Anterior cingulate cortex (tissue), 58 donors: ENCODE data around the gene ST3GAL4.
"Not testable (repeated sequence)": the region's sequence is repeated elsewhere in the genome, so short reads cannot be mapped to it uniquely, and the experiment has no call there.

Experiments used
- DNase-seq, 58 donors: peaks; one replicate each; lab custom pipeline; 2025; lab: John Stamatoyannopoulos, UW

ST3GAL4 gene

DNA sequence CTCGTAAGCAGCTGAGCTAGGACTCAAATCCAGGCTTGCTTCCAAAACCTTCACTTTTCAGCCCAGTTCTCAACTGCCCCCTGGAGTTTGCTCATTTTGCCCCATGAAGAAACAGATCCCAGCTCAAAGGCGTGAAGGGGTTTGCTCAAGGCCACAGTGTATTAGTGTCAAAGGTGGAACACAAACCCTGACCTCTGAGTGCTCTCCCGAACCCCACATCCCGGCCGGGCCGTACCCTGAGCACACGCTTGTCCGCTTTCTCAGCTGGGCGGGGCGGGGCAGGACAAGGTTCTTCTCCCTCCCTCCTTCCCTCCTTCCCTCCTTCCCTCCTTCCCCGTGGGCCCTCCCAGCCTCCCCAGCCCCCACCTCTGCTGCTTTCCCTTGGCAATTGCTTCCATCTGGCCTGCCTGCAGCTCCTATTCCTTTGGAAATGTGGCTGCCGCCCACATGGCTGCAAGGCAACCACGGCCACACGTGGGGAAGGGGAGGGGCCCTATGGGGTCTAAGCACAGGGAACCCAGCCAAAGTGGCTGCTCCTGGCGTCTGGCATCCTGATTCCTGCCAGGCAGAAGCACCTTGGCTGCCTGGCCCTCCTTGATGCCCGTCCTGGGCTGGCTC lies 4.1 kb downstream of the ST3GAL4 start:
- peak in 54 of 58 donors; percentile 25 to 88 (median 68) for DNase-seq

DNA sequence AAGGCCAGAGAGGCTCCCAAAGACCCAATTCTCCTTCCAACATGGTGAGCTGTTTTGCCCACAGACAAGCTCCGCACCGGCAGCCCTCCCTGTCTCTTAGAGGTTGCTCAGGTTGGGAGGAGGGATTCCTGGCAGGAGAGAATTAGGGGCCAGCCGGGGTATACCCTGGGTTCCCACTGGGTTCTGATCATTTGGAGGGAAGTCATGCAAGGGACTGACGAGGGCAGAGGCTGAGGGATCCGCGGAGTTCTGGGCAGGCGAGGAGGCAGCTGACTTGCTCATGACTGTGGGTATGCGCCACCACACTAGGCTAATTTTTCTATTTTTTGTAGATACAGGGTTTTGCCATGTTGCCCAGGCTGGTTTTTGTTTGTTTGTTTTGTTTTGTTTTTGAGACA lies 4.6 kb downstream of the ST3GAL4 start:
- peak in 8 of 58 donors; percentile 40 to 77 (median 57) for DNase-seq

DNA sequence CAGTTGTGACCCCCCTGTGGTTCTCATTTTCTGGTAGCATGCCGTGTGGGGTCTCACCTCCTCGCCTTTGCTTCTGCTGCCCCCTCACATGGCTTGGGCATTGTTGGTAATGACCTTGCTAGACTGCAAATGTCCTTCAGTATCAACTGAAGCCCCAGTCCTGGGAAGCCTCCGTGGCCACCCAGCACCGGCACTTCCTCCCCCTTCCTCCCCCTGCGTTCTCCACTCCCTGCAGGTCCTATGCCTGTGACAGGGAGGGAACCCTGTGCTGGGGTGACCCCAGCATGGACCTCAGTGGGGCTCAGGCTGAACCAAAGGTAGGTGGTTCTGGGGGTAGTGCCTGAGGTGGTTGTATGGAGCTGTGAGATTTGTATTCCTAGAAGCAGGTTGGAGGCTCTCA lies 5.9 kb downstream of the ST3GAL4 start:
- no peak for DNase-seq

DNA sequence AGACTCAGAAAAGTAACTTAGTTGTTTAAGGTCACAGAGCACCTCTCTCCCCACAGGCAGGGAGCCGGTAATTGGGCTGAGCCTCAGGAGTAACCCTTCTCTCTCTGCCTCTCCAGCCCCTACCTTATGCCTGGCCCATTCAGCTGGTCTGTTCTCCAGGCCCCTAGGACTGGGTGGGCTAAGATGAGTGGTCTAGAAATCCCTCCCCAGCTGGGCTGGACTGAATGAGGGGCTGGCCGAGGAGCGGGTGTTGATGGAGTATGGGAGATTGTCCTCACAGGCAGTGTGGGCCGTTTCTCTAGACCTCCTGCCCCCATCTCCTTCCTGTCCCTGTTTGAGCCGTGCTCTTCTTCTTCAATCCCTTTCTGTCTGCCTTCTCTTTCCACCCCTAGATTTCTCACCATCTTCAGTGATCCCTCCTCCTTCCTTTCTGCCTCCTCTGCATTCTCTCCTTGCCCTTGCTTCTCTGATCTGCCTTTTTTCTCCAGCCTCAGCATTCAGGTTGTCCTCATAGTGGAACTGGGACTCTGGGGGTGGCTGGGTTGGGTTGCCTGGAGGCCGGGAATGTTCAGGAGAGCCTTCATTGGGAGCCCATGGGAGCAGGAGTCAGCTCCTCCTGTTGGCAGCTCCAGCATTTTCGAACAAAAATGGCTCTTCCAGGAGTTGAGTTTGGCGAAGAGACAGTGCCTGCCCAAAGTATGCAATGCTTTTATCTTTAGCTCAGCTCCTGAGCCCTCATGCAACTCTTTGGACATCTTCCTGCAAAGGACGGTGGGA lies 7.6 kb downstream of the ST3GAL4 start:
- no peak for DNase-seq

DNA sequence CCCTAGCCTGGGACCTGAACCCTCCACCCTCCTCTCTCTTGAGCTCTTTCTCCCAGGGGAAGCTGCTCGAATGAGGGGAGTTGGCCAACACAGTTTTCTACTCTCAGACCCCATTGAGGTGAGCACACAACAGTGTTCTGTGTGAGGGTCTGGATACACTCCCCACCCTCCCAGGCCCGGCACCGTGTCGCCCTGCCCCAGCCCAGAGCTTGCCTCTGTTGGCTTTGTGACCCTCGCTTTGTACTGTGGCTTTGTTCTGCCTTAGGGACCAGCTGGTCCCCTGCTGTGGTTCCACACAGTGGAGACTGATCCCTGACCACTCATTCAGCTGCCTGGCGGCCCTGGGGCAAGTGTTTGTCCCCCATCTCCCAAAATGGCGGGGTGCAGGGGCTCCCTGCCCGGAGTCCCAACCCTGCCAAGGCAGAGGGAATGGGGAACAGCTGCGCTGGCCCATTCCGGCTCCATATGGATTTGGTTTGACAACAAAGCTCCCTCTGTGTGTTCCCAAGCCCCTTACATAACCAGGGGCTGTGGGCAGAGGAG lies 8.3 kb downstream of the ST3GAL4 start:
- DNase-seq = peak in 51 of 58 donors; percentile 20 to 86 (median 64)

DNA sequence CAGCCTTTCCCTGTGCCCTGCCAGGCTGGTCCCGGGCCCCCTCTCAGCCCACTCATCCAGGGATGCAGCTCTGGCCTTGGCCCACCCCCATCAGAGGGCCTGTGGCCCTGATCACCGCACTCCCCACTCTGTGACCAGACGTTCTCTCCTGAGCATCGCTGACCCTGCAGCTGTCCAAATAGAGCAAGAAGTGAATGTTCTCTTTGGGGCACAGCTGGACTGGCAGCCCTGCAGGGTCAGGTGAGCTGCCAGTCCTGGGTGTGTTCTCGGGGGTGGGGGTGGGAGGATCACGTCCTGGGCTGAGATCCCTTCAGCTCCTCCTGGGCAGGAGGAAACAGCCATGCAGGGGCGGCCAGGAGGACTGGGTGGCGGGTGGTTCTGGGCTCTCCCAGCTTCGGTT lies 9.2 kb downstream of the ST3GAL4 start:
- not testable (repeated sequence) for DNase-seq

DNA sequence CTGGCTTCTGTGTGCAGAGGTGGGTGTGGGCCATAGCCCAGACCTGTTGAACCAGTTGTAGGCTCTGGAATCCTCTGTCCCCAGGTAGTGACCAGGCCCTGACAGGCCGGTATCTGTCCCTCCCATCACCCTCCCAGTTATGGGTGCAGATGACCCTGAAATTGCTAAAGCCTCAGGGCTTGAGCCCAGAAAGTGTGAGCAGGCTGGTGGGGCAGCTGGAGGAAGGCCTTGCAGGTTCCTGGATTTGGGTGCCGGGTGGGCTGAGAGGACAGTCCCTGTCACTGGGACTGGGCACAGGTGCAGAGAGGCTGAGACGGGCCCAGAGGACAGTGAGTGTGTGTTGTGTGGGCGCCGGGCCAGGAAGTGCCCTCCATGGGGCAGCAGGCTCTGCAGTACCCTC lies 10.0 kb downstream of the ST3GAL4 start:
- DNase-seq = not testable (repeated sequence)

DNA sequence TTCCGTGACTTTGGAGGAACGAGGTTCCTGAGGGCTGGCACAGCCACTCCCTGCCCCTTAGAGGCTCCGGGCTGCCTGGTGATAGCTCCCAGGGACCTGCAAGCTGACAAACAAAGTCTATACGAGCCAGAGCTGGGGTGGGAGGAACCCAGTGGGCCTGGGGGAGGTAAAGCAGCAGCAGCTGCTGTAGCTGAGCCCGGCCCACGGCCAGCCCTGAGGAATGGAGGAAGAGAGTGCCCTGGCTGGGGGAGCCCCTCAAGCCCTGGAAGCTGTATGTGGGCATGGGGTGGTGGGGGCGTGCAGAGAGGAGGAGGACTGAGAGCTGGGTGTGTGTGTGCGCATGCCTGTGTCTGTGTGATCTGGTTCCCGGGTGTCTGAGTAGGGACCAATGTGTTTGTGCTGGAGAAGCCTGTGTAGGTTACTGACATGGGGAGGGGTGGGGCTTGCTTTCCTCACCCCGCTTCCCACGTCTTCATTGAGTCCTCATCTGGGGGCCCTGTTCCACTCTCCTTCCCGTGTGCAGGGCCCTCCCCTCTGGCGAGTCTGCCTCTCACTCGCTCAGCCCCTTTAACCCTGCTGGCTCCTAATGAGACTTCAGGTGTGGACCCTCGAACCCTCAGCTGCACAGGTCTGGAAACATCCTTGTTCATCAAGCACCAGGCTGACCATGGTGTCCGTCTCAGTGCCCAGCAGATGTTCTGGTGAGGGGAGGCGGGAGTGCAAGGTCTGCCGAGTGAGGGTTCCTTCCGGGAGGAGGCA lies 10.8 kb downstream of the ST3GAL4 start:
- DNase-seq = peak in 7 of 58 donors; percentile 11 to 42 (median 26)

DNA sequence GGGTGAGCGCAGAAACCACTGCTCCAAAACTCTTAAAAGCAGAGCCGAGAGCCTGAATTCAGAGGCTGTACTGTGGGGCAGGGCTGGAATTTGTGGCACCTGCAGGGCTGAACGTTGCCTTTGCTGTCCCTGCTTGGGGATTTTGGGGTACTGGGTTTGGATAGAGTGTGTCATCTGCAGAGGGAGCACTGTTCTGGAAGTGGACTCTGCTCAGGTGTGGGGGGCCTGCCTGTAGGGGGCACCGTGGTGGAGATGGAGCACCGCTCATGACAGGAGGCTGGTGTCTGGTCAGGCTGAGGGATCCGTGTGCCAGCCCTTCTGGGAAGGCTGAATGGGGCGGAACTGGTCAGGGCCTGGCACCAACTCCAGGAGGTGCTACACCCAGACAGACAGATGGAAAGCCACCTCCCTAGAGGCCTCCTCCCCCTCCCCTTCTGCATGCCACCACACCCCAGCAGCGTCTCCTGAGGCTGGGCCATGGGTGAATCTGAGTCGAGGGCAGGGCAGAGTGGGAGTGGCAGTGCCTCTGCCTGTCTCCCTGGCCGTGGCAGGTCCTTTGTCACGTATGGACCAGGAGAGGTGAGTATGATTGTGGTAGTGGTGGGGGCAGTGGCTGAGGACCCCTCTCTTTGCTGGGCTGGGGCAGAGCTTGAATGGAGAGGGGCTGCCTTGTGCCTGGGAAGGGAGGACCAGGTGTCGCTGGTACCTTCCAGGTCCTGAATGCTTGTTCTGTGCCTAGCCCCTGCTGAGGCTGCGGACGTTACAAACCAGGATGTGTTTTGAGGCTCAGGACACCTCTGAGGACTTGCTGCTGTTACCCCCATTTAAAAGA lies 11.6 kb downstream of the ST3GAL4 start:
- peak in 4 of 58 donors; percentile 18 to 43 (median 24) for DNase-seq

DNA sequence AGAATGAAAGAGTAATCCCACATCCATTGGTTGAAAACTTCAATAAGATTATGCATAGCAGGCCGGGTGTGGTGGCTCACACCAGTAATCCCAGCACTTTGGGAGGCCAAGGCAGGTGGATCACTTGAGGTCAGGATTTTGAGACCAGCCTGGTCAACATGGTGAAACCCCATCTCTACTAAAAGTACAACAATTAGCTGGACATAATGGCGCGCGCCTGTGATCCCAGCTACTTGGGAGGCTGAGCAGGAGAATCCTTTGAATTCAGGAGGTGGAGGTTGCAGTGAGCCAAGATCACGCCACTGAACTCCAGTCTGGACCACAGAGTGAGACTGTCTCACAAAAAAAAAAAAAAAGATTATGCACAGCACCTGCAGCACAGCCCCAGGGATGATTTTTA lies 12.3 kb downstream of the ST3GAL4 start:
- DNase-seq = not testable (repeated sequence)

DNA sequence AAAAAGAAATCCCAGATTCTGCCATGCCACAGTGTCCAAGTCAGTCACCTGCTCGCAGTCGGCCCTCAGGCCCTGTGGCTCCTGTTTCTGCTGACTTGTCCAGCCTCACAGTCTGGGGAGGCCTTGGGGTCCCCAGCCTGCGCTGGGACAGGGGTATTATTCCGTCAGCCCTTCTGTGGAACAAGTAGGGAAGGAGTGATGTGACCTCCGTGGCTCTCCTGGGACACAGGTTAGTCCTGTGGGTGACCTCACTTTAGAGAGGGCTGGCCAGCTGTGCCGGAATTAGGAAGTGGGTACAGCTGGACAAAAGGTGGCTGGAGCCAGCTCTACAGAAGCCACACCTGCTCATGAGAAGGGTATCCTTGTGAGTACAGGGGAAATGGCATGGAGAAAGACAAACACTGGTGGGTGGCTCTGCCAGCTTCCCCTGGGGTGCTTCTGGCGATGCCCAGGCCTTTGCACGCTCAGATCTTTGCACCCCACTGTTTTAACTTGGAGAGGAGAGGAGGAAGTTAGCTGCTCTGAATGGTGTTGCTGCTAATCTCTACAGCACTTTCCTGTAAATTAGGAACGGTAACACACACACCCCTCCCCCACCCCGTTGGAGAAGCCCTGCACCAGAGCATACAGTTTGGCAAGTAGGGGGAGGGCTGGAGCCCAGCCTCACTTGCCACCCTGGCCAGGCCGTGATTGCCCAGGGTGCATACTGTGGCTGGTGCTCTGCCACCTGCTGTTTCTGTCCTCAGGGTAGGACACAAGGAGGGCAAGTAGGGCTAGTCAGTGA lies 13.0 kb downstream of the ST3GAL4 start:
- not testable (repeated sequence) for DNase-seq

DNA sequence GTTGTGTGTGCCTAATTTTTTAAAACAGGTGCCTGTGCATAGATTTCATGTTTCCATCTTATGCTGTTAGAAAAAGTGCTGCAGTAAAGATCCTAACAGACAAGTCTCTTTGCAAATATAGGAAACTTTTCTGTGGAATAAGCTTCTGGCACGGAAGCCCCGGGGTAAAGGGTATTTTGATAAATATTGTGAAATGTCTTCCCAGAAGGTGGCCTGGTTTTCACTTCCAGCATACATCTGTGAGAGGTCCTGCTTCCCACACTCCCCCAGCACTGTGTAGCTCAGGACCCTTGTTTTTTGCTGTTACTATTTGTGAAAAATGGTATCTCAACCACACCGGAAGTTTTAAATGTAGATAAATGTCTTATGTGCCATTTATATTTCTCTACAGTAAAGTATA lies 14.5 kb downstream of the ST3GAL4 start:
- no peak for DNase-seq

DNA sequence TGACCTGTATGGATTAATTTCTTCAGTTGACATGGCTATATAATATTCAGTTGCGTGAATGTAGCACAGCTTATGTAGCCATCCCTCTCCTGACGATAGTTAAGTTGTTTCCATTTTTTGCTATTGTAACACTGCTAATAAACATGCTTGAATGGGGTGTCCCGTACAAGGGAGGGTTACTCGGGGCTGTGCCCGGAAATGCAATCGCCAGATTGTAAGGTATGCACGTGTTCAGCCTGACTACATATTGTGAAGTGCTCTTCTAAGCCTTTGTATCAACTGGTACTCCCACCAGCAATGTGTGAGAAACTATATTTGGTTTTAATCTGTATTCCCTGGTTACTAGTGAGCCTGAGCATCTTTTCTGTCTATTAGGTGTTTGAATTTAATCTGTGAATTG lies 16.1 kb downstream of the ST3GAL4 start:
- DNase-seq = no peak

DNA sequence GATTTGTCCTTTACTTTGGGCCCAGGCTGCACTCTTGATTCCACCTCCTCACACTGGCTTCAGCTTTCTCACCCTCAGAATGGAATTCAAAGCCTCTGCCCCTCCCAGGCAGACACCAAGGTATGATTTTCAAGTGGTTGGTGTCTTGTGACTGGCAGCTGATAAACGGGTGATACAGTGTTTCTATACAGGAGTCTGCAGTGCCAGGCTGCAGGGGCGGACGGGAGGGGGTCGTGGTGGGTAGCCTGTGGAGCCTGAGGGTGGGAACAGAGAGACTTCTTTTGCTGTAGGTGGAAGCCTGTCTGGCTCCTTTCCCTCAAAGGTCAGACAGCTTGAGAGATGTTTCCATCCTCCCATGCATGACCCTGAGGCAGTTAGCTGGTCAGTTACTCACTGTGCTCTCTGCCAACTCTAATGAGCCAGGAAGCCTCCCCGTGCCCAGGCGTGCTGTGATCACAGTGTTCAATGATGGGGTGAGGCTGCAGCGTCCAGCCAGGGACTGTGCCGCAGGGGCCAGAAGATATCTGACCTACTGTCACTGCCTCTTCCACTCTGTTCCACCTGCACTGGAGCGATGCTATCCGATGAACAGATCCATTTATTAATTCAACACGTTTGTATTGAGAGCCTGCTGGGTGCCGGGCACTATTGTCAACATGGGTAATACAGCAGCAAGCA lies 18.0 kb downstream of the ST3GAL4 start:
- peak in 3 of 58 donors; percentile 18 to 31 (median 25) for DNase-seq

DNA sequence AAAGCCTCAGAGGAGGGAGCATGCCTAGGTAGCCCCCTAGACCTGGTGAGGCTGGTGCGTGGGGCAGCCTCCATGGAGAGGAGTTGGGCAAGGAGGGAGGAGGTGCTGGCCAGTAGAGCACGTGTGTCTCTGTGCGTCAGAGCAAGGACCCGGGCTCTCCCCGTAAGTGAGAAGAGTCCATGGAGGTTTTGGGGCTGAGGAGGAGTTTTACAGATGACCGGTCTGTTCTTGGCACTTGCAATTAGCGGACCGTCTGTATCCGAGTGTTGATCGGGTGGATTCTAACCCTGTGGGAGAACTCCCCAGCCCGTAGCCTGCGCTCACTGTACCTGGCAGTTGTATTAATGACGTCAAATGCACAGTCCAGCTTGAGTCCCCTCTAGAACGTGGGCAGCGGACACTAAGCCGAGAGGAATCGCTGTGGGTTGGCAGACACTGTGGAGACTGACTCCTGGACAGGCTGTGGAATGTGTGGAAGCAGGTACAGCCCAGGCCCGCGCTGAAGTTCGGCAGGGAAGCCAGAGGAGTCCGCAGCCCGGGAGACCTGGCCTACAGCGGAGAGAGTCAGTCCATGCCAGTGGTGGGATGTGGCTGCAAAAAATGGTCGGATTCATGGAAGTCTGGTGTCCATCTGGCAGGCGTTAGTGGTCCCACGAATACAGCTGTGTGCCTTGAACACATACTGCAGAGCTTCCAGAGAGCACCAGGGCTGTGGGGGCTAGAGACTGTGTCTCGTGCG lies 19.2 kb downstream of the ST3GAL4 start:
- not testable (repeated sequence) for DNase-seq

DNA sequence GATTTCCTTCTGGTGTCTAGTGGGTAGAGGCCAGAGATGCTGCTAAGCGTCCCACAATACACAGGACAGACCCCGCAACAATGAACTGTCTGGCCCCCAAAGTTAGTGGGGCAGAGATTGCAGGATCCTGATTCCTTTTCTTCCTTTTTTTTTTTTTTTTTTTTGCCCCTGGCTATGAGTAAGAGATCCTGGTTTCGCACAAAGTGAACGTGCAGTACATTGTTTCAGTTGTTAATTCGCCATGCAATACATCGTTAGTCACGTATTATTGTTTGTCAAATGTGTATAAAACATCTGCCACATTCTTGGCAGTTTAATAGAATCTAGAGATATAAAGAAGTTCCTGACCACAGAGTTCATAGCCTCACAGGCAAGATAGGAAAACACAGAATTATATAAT lies 20.2 kb downstream of the ST3GAL4 start:
- DNase-seq = no peak

DNA sequence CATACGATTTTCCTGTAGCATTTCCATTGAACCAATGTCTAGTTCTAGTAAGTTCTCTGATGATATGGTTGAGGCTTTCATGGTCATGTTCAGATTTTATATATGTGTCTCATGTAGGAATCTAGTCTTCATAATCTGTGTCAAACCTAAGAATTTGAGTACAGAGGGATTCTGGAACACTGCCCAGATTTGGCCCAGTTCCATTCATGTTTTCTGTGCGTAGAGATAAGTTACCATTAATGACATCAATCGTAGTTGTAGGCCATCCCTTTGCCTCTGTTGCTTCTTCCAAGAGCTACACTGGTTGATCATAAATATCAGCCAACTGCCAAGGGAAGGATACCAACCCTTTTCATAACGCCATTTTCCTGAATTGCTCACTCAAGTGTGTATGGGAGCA lies 23.3 kb downstream of the ST3GAL4 start:
- DNase-seq = peak in 1 of 58 donors; percentile 20

DNA sequence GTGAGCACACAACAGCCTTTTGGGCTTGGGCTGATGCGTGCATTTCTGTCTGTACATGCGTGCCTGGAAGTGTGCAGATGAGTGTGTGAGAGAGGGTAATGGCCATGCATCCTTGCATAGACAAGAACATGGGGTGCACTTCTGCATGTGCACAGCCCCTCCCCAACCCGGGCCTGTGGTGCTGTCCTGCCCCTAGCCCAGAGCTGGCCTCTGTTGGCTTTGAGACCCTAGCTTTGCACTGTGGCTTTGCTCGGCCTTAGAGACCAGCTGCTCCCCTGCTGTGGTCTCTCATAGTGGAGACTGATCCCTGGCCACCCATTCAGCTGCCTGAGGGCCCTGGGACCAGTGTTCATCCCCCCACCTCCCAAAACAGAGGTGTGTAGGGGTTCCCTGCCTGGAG lies 25.4 kb downstream of the ST3GAL4 start:
- no peak for DNase-seq
